Measurements from ENCODE around the gene GLYATL1B.
"Not testable (repeated sequence)": the region's sequence is repeated elsewhere in the genome, so short reads cannot be mapped to it uniquely, and the experiment has no call there.

GLYATL1B gene

DNA sequence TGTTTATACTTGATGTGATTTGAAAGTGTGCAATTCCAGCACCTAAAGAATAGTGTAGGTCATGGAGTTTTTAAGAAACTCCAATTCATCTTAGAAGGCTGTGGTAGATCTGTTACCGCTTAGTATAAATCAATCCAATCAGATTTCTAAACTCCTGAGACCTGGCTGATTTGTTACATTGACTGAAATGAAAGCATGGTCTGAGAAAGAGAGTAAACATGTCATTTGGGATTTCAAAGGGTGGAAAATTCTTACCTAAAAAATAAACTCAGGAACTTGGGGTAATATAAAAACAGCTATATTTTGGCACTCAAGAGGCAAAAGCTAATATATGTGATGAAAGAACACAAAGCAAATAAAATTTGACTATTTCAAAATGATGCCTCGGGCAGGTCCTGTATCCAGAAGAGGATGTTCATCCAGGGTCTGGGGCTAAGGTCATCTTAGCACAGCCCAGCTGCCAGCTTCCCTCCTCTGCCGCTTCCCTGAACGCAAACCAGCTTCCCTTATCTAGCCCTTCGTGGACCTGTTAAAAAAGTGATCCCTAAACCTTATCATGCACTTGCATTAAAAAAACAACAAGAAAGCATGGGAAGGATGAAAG lies 10.0 kb downstream of the GLYATL1B start:
- in situ Hi-C loops (cut with HindIII; ENCODE audit: low sequenced_read_pairs): not testable (repeated sequence)

- in situ Hi-C loops (cut with HindIII; ENCODE audit: low sequenced_read_pairs): no loop called here
Measured at GRCh38 chr11:59097113-59097708, 11.1 kb downstream of the GLYATL1B start.

DNA sequence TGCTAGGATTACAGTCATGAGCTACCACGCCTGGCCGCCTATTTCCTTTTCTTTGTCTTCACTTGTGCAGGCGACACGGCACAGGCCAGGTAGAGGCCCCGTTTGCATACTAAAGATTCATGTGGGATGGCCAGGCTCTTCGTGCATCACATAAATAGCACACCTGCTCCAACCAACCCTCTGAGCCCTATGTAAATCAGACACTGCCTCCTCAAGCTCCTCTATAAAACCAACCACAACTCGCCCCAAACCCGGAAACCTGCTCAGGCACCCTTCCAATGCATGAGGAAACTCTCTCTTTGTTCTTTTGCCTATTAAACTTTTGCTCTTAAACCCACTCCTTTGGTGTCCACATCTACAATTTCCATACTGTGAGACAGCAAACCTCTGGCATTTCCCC lies 11.8 kb downstream of the GLYATL1B start:
- in situ Hi-C loops (cut with HindIII; ENCODE audit: low sequenced_read_pairs): not testable (repeated sequence)

DNA sequence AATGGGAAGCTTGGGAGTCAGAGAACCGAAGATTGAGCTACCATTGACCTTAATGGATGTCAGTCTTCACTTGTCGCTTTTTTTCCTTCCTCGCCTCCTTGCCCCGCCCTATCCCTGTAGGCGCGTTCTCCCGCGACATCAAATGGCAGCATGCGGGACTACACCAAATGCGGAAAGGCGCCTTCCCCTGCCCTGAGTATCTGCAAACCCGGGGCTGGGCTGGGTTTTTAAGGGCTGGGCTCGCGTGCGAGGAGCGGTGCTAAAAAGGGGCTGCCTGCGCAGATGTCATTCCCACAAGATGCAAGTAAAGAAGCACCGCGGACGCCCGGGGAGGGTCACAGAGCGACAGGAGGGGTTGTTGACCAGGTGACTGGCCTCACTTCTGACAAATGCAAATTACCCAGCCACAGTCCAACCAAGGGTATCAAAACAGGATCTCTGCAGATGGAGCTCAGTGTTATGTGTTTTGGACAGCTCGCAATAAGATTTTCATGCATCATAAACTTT lies 16.2 kb downstream of the GLYATL1B start:
- in situ Hi-C loops (cut with HindIII; ENCODE audit: low sequenced_read_pairs): no loop called here

GRCh38 chr11:59106363-59107336 lies 20.5 kb downstream of the GLYATL1B start, which contains the start of gene FAM111B:
TSS of gene FAM111B (plus strand) at chr11:59107237. CDS start at chr11:59109626, 2,389 bp downstream.
- in situ Hi-C loops (cut with HindIII; ENCODE audit: low sequenced_read_pairs): no loop called here

- in situ Hi-C loops (cut with HindIII; ENCODE audit: low sequenced_read_pairs): not testable (repeated sequence)
Measured at GRCh38 chr11:59107721-59108120, 21.6 kb downstream of the GLYATL1B start.

DNA sequence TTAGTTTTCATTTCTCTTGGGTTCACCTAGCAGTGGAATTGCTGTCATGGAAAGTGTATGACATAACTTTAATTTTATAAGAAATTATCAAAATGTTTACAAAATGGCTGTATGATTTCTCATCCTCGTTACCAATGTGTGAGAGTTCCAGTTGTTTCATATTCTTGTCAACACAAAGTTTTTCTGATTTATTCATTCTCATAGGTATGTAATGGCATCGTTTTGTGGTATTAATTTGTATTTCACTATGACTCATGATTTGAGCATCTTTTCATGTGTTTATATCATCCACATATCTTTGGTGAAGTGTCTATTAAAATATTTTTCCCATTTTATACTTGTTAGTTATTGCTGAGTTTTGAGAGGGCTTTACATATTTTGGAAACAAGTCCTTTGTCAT lies 26.4 kb downstream of the GLYATL1B start:
- in situ Hi-C loops (cut with HindIII; ENCODE audit: low sequenced_read_pairs): no loop called here

DNA sequence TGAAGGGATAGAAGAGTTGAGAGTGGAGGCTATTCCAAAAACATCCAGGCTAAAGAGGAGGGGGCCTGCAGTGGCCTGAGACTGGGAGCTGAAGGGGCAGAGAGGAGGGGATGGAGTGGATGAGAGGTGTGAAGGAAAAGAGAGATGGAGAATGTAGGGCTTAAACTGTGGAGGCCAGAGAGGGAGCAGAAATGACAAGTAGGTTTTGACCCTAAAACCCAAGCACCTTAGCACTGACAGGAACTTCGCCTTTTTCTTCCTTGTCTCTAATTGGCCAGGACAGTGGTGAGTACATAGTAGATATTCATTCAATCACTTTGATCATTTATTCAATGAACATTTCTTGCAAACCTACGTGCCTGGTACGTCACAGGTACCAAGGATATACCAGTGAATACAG lies 28.2 kb downstream of the GLYATL1B start:
- in situ Hi-C loops (cut with HindIII; ENCODE audit: low sequenced_read_pairs): no loop called here

- in situ Hi-C loops (cut with HindIII; ENCODE audit: low sequenced_read_pairs): no loop called here
Measured at GRCh38 chr11:59115553-59115952, 29.4 kb downstream of the GLYATL1B start.

- in situ Hi-C loops (cut with HindIII; ENCODE audit: low sequenced_read_pairs): no loop called here
Measured at GRCh38 chr11:59117774-59118173, 31.7 kb downstream of the GLYATL1B start.

GRCh38 chr11:59119826-59120225 lies 33.7 kb downstream of the GLYATL1B start:
- in situ Hi-C loops (cut with HindIII; ENCODE audit: low sequenced_read_pairs): no loop called here

- in situ Hi-C loops (cut with HindIII; ENCODE audit: low sequenced_read_pairs): no loop called here
Measured at GRCh38 chr11:59135648-59136461, 49.7 kb downstream of the GLYATL1B start.

DNA sequence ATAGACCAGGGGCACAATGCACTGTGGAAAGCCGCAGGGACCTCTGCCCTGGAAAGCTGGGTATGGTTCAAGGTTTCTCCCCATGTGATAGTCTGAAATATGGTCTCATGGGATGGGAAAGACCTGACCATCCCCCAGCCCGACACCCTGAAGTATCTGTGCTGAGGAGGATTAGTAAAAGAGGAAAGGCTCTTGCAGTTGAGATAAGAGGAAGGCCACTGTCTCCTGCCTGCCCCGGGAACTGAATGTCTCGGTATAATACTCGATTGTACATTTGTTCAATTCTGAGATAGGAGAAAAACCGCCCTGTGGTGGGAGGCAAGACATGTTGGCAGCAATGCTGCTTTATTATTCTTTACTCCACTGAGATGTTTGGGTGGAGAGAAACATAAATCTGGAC lies 50.4 kb downstream of the GLYATL1B start:
- in situ Hi-C loops (cut with HindIII; ENCODE audit: low sequenced_read_pairs): not testable (repeated sequence)

- in situ Hi-C loops (cut with HindIII; ENCODE audit: low sequenced_read_pairs): no loop called here
Measured at GRCh38 chr11:59137190-59137589, 51.1 kb downstream of the GLYATL1B start.

- in situ Hi-C loops (cut with HindIII; ENCODE audit: low sequenced_read_pairs): no loop called here
Measured at GRCh38 chr11:59138643-59139042, 52.5 kb downstream of the GLYATL1B start.

DNA sequence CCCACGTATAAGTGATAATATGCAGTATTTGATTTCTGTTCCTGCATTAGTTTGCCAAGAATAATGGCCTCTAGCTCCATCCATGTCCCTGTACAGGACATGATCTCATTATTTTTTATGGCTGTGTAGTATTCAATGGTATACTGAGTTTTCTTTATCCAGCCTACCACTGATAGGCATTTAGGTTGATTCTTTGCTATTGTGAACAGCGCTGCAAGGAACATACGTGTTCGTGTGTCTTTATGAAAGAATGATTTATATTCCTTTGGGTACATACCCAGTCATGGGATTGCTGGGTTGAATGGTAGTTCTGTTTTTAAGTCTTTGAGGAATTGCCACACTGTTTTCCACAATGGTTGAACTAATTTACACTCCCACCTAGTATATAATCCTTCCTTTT lies 55.1 kb downstream of the GLYATL1B start:
- in situ Hi-C loops (cut with HindIII; ENCODE audit: low sequenced_read_pairs): no loop called here

DNA sequence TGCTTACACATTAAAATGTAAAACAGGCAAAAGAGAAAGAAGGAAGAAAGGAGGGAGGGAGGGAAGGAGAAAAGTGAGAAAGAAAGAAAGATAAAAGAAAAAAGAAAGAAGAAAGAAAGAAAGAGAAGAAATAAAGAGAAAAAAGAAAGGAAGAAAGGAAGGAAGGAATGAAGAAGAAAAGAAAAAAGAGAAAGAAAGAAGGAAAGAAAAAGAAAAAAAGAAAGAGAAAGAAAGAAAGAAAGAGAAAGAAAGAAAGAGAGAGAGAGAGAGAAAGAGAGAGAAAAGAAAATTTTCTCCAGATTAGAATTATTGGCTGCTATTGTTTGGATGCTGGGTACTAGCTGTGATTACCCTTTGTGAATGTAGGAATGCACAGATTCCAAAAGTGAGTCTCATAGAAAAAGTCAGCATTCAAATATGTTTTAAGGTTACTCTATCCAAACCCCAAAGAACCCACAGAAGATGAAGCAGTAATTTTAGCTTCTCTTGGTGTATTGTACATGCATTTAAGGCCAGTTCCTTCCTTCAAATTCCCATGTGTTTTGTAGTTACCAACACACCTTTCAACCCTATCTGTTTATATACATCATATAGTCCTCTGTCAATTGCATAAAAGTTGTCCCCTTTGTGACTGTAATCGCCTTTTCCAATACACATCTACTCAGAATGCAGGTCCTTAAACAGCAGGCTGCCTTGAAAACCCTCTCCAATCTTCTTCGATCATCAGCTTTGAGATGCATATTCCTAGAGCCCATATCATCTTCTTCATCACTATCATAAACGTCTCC lies 55.8 kb downstream of the GLYATL1B start:
- in situ Hi-C loops (cut with HindIII; ENCODE audit: low sequenced_read_pairs): no loop called here

DNA sequence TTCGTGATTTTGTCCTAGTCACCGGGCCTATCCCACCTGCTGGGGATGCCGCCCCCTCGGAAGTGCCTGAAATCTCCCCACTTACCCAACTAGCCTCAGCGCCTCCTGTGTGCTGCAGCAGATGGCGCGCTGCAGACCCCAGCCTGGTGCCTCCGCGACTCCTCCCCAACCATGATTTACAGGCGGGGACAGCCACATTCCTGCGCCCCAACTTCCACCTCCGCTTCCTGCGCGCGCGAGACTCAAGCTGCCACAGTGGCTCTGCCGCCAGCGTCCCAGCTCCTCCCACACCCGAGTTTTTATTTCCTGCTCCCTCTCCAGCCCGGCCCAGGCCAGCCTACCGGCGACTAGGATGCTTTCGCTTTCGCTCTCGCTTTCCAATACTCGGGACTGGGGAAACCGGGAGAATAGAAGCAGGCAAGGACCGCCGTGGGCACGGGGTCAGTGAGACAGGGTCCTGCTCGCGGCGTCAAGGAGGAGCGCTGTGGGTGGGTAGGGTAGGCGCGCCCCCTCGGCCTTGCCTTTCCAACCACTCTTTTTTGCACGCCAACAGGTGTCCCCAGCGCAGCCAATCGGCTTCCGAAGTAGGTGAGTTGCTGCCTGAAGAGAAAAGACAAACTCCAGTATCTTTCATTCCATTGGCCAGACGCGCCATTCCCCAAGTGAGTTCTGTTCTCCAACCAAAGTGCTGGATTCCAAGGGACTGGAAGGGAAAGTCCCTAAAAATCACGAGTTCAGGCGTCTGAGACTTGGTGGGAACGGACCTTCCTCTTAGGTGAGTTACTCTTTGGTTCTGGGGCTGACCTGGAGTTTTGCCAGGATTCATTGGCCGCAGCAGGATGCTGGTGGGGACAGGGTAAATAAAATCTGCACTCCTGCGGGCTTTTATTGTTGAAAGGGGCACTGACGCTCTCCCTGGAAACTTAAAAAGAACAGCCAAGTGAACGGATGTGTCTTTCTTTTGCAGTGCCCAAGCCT lies 56.7 kb downstream of the GLYATL1B start, which contains the start of gene FAM111A:
Gene FAM111A, plus strand, starts transcription at position 327 of the 978 bp plus-strand sequence. CDS start 6,017 bp downstream, outside the sequence.
- in situ Hi-C loops (cut with HindIII; ENCODE audit: low sequenced_read_pairs): no loop called here
